Prostate gland (tissue), 2 donors: ENCODE data around the gene NPPC. TPM values are rescaled to one million over a fixed set of nuclear protein-coding genes. Genes with fewer than 3 reads are reported as not detected.
A peak's percentile ranks its signal among the peaks of the same experiment; 100 is the strongest.

Source experiments
- DNase-seq: peaks from one replicate; pipeline ENCODE4 v3.0.0-alpha.2; 2019; ENCODE audit warnings: low spot score
- H3K27ac ChIP-seq, 2 donors: fragments of 200-600 bp; sonication (generic); 2 replicates each; pipeline ENCODE4 v1.5.1; 2017 to 2019
- H3K27me3 ChIP-seq: fragments of 200-600 bp; sonication (generic); replicated peaks from 2 replicates; pipeline ENCODE4 v1.5.1; 2019; ENCODE audit not compliant: insufficient read depth
- H3K36me3 ChIP-seq, 2 donors: fragments of 200-600 bp; sonication (generic); 1 replicate in 1 of 2; 2 replicates in 1 of 2; pipeline versions ENCODE4 v1.5.1 to v1.8.1; 2017 to 2019
- H3K4me1 ChIP-seq: fragments of 200-600 bp; sonication (generic); replicated peaks from 2 replicates; pipeline ENCODE4 v1.5.1; 2019
- H3K4me3 ChIP-seq, 2 donors: fragments of 200-600 bp; sonication (generic); 2 replicates each; pipeline ENCODE4 v1.5.1; 2017 to 2019
- H3K9me3 ChIP-seq: fragments of 200-600 bp; sonication (generic); 2 replicates; pipeline ENCODE4 v1.5.1; 2017
- POLR2A ChIP-seq: fragments of 450-650 bp; IDR thresholded peaks from one replicate; pipeline ENCODE4 v1.6.1; 2016; ENCODE audit warnings: antibody characterized with exemption, mild to moderate bottlenecking
- POLR2AphosphoS5 ChIP-seq: sonication (generic); formaldehyde crosslinking; IDR thresholded peaks from one replicate; pipeline ENCODE4 v1.6.1; 2017; ENCODE audit warnings: antibody characterized with exemption
- WGBS: methylation state at CpG from one replicate; pipeline ENCODE4 v1.1.5; 2018; 5-methylcytosine and 5-hydroxymethylcytosine counted together
- intact Hi-C: fragments of 100-400 bp; cut with DNase I; formaldehyde crosslinking; loops from one replicate; pipeline ENCODE4 v1.14.2; 2022
- total RNA-seq, 2 donors: library from RNA; depleted of rRNA; stranded (reverse); fragments of >200 nt; gene quantifications; one replicate each; pipeline ENCODE4 v1.1.0, GENCODE V29; 2016
- TF ChIP-seq, protein P1 (sequence below), 4 experiments: fragments of 200-600 bp in 2 of 4; fragments of 450-650 bp in 2 of 4; sonication (generic) in 2 of 4; IDR thresholded peaks; 1 replicate in 3 of 4; 2 replicates in 1 of 4; pipeline ENCODE4 v1.5.1; 2016 to 2019; ENCODE audit warnings: antibody characterized with exemption in 4 of 4, mild to moderate bottlenecking in 2 of 4, moderate library complexity in 2 of 4

Gene NPPC
- total RNA-seq, 2 donors from 2014 or later = 3.2 to 6.4 TPM

DNA sequence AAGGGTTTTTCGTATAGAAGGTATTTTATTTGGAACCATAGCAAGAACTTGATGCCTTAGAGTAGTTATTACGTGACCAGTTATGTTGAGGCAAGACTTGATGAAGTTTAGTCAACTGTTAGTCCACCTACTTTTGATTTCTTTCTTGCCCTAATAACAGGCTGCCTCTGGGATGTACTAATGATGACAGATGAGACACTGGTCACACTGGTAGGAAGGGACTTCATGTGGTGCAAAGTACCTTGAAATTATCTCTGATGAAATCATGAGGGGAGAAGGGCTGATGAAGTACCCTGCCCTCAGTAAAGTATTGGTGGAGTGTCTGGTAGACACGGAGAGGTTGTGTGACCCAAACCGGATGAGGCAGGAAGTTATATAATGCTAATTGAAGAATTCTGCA is 40.7 kb upstream of the NPPC start:
- TF ChIP-seq POLR2A (no peak), POLR2AphosphoS5 (no peak)
- TF ChIP-seq, protein P1, sequence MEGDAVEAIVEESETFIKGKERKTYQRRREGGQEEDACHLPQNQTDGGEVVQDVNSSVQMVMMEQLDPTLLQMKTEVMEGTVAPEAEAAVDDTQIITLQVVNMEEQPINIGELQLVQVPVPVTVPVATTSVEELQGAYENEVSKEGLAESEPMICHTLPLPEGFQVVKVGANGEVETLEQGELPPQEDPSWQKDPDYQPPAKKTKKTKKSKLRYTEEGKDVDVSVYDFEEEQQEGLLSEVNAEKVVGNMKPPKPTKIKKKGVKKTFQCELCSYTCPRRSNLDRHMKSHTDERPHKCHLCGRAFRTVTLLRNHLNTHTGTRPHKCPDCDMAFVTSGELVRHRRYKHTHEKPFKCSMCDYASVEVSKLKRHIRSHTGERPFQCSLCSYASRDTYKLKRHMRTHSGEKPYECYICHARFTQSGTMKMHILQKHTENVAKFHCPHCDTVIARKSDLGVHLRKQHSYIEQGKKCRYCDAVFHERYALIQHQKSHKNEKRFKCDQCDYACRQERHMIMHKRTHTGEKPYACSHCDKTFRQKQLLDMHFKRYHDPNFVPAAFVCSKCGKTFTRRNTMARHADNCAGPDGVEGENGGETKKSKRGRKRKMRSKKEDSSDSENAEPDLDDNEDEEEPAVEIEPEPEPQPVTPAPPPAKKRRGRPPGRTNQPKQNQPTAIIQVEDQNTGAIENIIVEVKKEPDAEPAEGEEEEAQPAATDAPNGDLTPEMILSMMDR (IDR thresholded peaks at IDR 0.05) = no peak
- Histone ChIP-seq H3K27ac (no peak overlapping the region), H3K27me3 (no peaks in the 10 kb centered on the region), H3K36me3 (no peaks in the 10 kb centered on the region), H3K9me3 (no peaks in the 10 kb centered on the region), H3K4me1 (peaks cover 3% of the 10 kb centered on the region), H3K4me3 (no peak overlapping the region)
- DNase-seq = no peak
- 79% methylated on average over 4 of the region's 4 CpGs for WGBS
- intact Hi-C loops = loop anchor here (10.0 kb wide), 1 partner anchor 182 kb away; the partner anchor contains the start of genes COPS7B and PDE6D

DNA sequence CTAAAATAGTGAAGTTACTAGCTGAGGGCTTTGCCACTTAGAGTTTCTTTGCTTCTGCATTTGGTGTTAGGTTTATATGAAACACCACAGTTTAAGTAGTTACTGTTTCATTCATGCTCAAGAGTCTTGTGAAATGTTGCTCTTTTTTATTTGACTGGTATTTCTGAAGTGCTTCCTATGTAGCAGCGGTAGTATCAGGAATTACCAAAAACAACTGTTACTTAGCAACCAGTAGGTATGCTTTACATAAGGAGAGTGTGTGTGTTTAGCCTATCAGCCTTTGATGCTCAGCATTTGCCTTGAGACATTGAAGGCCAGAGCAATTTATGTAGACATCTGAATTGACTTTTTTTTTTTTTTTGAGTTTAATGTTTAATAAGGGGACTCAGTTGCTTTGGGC is 38.9 kb upstream of the NPPC start:
- TF ChIP-seq, protein P1 (IDR thresholded peaks at IDR 0.05) = no peak
- TF ChIP-seq POLR2A = no peak
- TF ChIP-seq POLR2AphosphoS5 = no peak
- Histone ChIP-seq H3K9me3 (no peaks in the 10 kb centered on the region), H3K4me3 (no peak overlapping the region), H3K27ac (no peak overlapping the region), H3K27me3 (no peaks in the 10 kb centered on the region), H3K36me3 (no peaks in the 10 kb centered on the region), H3K4me1 (peaks cover 3% of the 10 kb centered on the region)
- DNase-seq = no peak
- WGBS = 46% methylated on average over 1 of the region's 1 CpG
- intact Hi-C loops = loop anchor here (10.0 kb wide), 1 partner anchor 180 kb away; the partner anchor contains the start of genes COPS7B and PDE6D

DNA sequence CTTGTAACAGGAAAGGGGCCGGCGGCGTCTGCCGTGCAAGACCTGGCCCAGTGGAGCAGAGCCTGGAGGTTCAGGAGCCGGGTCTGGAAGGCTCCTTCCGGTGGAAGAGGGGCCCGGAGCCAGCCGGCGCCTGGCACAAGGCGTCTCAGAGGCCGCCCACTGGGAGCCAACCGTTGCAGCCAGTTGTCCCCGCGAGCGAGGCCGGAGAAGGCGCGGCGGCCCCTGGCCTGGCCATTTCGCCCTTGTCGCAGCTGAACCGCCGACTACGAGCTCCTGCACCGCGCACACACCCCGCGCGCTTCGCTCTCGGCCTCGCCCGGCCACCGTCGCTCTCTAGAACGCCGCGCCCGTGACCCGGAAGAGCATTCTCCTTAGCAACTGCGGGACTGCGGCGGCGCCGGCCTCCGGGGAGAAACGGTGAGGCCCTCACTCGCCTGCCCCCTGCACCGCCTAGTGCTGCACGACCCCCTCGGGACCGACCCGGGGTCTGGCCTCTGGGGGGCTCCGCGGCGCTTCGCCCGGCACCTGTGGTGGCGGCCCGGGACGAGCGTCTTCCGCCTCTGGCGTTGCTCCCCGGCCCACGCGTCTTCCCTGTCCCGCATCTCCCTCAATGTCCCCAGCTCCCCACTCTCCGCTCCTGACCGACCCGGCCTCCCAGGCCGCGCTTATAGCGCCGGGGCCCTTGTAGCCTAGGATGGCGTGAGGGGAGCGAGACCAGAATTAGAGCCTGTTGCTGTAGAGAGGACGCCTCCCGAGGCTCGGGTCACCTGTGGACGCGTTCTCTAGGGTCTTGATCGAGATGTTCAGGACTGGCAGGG is 35.4 kb upstream of the NPPC start, which contains the start of gene DIS3L2:
TSS of gene DIS3L2 (plus strand) at position 365 of the 818 bp plus-strand sequence. CDS start 53,215 bp downstream, outside the sequence.
- intact Hi-C loops = loop anchor here (10.0 kb wide), 1 partner anchor 177 kb away; the partner anchor contains the start of genes COPS7B and PDE6D
- peak; percentile 74 for DNase-seq
- TF ChIP-seq POLR2A (peak; percentile 33), POLR2AphosphoS5 (peak; percentile 90)
- TF ChIP-seq, protein P1 (IDR thresholded peaks at IDR 0.05) = peak in 1 of 4 experiments; percentile 23

DNA sequence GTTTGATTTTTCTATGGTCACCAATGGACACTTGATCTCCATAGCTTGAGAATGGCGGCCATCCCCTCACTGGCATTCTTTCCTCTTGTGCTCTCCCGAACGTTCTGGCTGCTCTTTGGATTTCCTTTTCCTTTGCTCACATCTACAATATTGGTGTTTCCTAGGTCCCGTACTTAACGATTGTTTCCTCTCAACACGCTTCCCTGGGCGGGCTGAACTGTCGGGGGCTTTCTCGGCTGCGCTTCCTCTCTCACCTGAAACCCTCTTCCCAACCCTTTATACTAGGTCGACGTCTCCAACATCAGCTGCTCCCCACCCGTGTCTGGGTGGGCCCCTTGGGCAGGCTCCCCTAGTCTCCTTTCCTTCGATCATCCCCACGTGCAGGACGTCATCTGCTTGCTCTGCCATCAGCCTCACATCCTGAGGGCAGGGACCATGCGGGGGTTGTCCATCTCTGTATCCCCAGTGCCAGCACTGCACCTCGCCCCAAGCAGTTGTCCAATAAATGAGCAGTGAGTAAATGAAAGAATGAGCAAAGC is 34.7 kb upstream of the NPPC start:
- Histone ChIP-seq H3K27ac (peak overlapping the region; percentile 69 to 72), H3K4me1 (peaks cover 3% of the 10 kb centered on the region), H3K9me3 (no peaks in the 10 kb centered on the region), H3K4me3 (peak overlapping the region; percentile 61 to 85), H3K36me3 (no peaks in the 10 kb centered on the region), H3K27me3 (no peaks in the 10 kb centered on the region)
- no peak for TF ChIP-seq POLR2A
- TF ChIP-seq, protein P1 (IDR thresholded peaks at IDR 0.05) = no peak
- TF ChIP-seq POLR2AphosphoS5 = no peak
- WGBS = 50% methylated on average over 18 of the region's 18 CpGs
- intact Hi-C loops = loop anchor here (10.0 kb wide), 1 partner anchor 176 kb away; the partner anchor contains the start of genes COPS7B and PDE6D
- DNase-seq = no peak

More for the DNA sequence above, 35.4 kb upstream of the NPPC start, which contains the start of gene DIS3L2:
- WGBS = under 1% methylated on average over 72 of the region's 83 CpGs
- Histone ChIP-seq H3K9me3 (no peaks in the 10 kb centered on the region), H3K27me3 (no peaks in the 10 kb centered on the region), H3K4me3 (peak within 1 kb of the TSS; percentile 61 to 85), H3K4me1 (peaks cover 3% of the 10 kb centered on the region), H3K27ac (peak within 1 kb of the TSS; percentile 69 to 72), H3K36me3 (no peaks in the 10 kb centered on the region)
